Peyer's patch (tissue), 4 donors: Measurements from ENCODE around the gene RUNDC1.

Source experiments
- POLR2A ChIP-seq, 2 donors: fragments of 450-650 bp; IDR thresholded peaks; one replicate each; pipeline ENCODE4 v1.5.1; 2017; ENCODE audit warnings: antibody characterized with exemption in 2 of 2, mild to moderate bottlenecking in 2 of 2, moderate library complexity in 2 of 2
- TF ChIP-seq, protein P1 (sequence below), 6 experiments: fragments of 450-650 bp in 4 of 6; fragments of 200-600 bp in 2 of 6; sonication (generic) in 1 of 6; IDR thresholded peaks; one replicate each; pipeline ENCODE4 v1.5.1; 2017 to 2019; ENCODE audit warnings: antibody characterized with exemption in 6 of 6, mild to moderate bottlenecking in 3 of 6, moderate library complexity in 1 of 6

GRCh38 chr17:42953669-42954068 is 26.7 kb upstream of the RUNDC1 start:
- TF ChIP-seq, protein P1, sequence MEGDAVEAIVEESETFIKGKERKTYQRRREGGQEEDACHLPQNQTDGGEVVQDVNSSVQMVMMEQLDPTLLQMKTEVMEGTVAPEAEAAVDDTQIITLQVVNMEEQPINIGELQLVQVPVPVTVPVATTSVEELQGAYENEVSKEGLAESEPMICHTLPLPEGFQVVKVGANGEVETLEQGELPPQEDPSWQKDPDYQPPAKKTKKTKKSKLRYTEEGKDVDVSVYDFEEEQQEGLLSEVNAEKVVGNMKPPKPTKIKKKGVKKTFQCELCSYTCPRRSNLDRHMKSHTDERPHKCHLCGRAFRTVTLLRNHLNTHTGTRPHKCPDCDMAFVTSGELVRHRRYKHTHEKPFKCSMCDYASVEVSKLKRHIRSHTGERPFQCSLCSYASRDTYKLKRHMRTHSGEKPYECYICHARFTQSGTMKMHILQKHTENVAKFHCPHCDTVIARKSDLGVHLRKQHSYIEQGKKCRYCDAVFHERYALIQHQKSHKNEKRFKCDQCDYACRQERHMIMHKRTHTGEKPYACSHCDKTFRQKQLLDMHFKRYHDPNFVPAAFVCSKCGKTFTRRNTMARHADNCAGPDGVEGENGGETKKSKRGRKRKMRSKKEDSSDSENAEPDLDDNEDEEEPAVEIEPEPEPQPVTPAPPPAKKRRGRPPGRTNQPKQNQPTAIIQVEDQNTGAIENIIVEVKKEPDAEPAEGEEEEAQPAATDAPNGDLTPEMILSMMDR (IDR thresholded peaks at IDR 0.05), result no peak
- TF ChIP-seq POLR2A (IDR thresholded peaks at IDR 0.05), result no peak
